Ovary (tissue), 3 donors: Measurements from ENCODE around the gene CIAPIN1.

Experiments used
- POLR2A ChIP-seq: fragments of 450-650 bp; IDR thresholded peaks from one replicate; pipeline ENCODE4 v1.6.1; 2017; ENCODE audit warnings: antibody characterized with exemption, mild to moderate bottlenecking, moderate library complexity
- TF ChIP-seq, protein P1 (sequence below), 3 donors: fragments of 450-650 bp in 2 of 3; fragments of 200-600 bp in 1 of 3; IDR thresholded peaks; one replicate each; pipeline versions ENCODE4 v1.5.1 to v1.8.0; 2016 to 2022; ENCODE audit warnings: antibody characterized with exemption in 3 of 3, mild to moderate bottlenecking in 1 of 3
- donor health status: DM: no; HTN: no; CAD: no.

DNA sequence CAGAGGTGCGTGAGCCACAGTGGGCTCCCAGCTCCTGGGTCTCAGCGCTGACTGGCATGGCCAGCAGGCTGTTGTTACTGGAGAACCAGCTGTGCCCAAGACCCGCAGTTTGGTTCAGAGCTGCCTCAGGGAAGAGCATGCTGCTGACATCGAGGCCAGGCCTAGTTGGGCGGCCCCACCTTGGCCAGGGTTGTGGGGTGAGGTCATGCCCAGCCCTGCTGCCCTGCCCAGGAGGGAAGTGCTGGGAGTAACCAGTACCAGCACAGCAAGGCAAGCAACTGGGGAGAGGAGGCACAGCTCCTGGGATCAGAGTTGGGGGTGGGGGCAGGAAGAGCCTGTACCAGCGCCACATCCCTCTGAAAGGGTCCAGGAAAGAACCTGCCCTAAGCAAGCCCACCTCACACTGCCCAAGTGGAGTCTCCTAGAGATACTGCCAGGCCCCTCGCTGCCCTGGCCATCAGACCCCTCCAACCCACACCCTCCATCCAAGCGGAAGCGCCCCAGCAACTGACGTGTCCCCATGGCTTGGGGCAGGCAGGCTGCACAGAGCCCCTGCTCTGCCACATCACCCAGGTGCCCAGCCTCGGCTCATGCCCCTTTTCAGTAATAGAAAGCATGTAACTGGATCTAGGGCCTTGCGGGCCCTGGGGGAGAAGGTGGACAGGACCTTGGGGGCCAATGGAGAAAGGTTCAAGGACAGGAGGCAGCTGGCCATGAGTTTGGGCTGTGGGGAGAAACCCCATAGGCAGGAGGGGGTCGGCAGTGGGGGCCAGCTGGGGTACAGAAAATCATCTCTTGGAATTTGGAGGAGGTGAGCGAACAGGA lies 38.1 kb upstream of the CIAPIN1 start:
- TF ChIP-seq, protein P1, sequence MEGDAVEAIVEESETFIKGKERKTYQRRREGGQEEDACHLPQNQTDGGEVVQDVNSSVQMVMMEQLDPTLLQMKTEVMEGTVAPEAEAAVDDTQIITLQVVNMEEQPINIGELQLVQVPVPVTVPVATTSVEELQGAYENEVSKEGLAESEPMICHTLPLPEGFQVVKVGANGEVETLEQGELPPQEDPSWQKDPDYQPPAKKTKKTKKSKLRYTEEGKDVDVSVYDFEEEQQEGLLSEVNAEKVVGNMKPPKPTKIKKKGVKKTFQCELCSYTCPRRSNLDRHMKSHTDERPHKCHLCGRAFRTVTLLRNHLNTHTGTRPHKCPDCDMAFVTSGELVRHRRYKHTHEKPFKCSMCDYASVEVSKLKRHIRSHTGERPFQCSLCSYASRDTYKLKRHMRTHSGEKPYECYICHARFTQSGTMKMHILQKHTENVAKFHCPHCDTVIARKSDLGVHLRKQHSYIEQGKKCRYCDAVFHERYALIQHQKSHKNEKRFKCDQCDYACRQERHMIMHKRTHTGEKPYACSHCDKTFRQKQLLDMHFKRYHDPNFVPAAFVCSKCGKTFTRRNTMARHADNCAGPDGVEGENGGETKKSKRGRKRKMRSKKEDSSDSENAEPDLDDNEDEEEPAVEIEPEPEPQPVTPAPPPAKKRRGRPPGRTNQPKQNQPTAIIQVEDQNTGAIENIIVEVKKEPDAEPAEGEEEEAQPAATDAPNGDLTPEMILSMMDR (IDR thresholded peaks at IDR 0.05) = no peak
- TF ChIP-seq POLR2A = no peak
